GM19328 (cell line): ENCODE results near the gene CACNB2.

ENCODE experiments used
- ATAC-seq: cut with Tn5 transposase; IDR thresholded peaks from one replicate; pipeline ENCODE4 v1.9.1; 2021; ENCODE audit warnings: mild to moderate bottlenecking, moderate library complexity; ENCODE audit not compliant: unreplicated experiment

CACNB2 gene

GRCh38 chr10:18328941-18329340, 188.7 kb downstream of the CACNB2 start:
- no peak for ATAC-seq

- ATAC-seq, result no peak
These were observed 191.8 kb downstream of the CACNB2 start for GRCh38 chr10:18332048-18332447.

GRCh38 chr10:18332484-18332883, 192.3 kb downstream of the CACNB2 start:
- no peak for ATAC-seq

- ATAC-seq, result no peak
These were observed 193.4 kb downstream of the CACNB2 start for GRCh38 chr10:18333621-18334020.

- no peak for ATAC-seq
These were observed 194.1 kb downstream of the CACNB2 start for GRCh38 chr10:18334116-18334867.

- no peak for ATAC-seq
These were observed 200.3 kb downstream of the CACNB2 start for GRCh38 chr10:18340496-18341051.

- ATAC-seq, result no peak
These were observed 200.8 kb downstream of the CACNB2 start for GRCh38 chr10:18341055-18341454.

GRCh38 chr10:18343573-18343972, 203.3 kb downstream of the CACNB2 start:
- no peak for ATAC-seq

- no peak for ATAC-seq
These were observed 205.1 kb downstream of the CACNB2 start for GRCh38 chr10:18345308-18345707.

GRCh38 chr10:18350340-18350739, 210.1 kb downstream of the CACNB2 start:
- ATAC-seq, result no peak

- no peak for ATAC-seq
These were observed 211.2 kb downstream of the CACNB2 start for GRCh38 chr10:18351421-18351820.

GRCh38 chr10:18352175-18352574, 212.0 kb downstream of the CACNB2 start:
- ATAC-seq, result no peak

GRCh38 chr10:18359812-18360211, 219.6 kb downstream of the CACNB2 start:
- ATAC-seq, result no peak

- no peak for ATAC-seq
These were observed 222.7 kb downstream of the CACNB2 start for GRCh38 chr10:18362892-18363291.

GRCh38 chr10:18364987-18365775, 225.0 kb downstream of the CACNB2 start:
- no peak for ATAC-seq

- no peak for ATAC-seq
These were observed 227.6 kb downstream of the CACNB2 start for GRCh38 chr10:18367840-18368239.

- ATAC-seq, result no peak
These were observed 228.0 kb downstream of the CACNB2 start for GRCh38 chr10:18368273-18368672.

- ATAC-seq, result no peak
These were observed 228.5 kb downstream of the CACNB2 start for GRCh38 chr10:18368682-18369081.

- ATAC-seq, result no peak
These were observed 229.7 kb downstream of the CACNB2 start for GRCh38 chr10:18369859-18370473.

- ATAC-seq, result no peak
These were observed 236.4 kb downstream of the CACNB2 start for GRCh38 chr10:18376650-18377049.

GRCh38 chr10:18377898-18378297, 237.7 kb downstream of the CACNB2 start:
- no peak for ATAC-seq
